Neural crest cell (in vitro differentiated cells): ENCODE results near the gene FBLIM1. TPM values are rescaled to one million over a fixed set of nuclear protein-coding genes. Genes with fewer than 3 reads are reported as not detected.

Experiments
- DNase-seq: peaks from one replicate; pipeline ENCODE4 v3.0.0; 2021; ENCODE audit warnings: low read depth, mixed read lengths, low spot score
- H3K27ac Mint-ChIP-seq: one replicate; pipeline ENCODE4 v1.8.0; 2021; ENCODE audit warnings: mild to moderate bottlenecking, mixed read lengths; ENCODE audit not compliant: unreplicated experiment
- H3K27me3 Mint-ChIP-seq: 2 replicates; pipeline ENCODE4 v1.8.0; 2021; ENCODE audit warnings: low read depth, mild to moderate bottlenecking, mixed read lengths
- H3K36me3 Mint-ChIP-seq: 2 replicates; pipeline ENCODE4 v1.8.0; 2021; ENCODE audit warnings: low read depth, mild to moderate bottlenecking, mixed read lengths
- H3K4me1 Mint-ChIP-seq: 2 replicates; pipeline ENCODE4 v1.8.0; 2021; ENCODE audit warnings: mixed read lengths
- H3K4me3 Mint-ChIP-seq: one replicate; pipeline ENCODE4 v1.8.0; 2021; ENCODE audit warnings: mild to moderate bottlenecking, mixed read lengths
- H3K9me3 Mint-ChIP-seq: 2 replicates; pipeline ENCODE4 v1.8.0; 2021; ENCODE audit warnings: mixed read lengths
- CTCF ChIP-seq: fragments of 200-600 bp; sonication (generic); conservative IDR thresholded peaks from 2 replicates; pipeline ENCODE4 v1.5.0; 2021; ENCODE audit warnings: antibody characterized with exemption, mild to moderate bottlenecking
- total RNA-seq: library from RNA; stranded (reverse); gene quantifications from 2 replicates; pipeline ENCODE4 v1.2.1, GENCODE V29; 2021

Gene FBLIM1
- total RNA-seq, 1 donor from 2014 or later: 6.2 TPM

DNA sequence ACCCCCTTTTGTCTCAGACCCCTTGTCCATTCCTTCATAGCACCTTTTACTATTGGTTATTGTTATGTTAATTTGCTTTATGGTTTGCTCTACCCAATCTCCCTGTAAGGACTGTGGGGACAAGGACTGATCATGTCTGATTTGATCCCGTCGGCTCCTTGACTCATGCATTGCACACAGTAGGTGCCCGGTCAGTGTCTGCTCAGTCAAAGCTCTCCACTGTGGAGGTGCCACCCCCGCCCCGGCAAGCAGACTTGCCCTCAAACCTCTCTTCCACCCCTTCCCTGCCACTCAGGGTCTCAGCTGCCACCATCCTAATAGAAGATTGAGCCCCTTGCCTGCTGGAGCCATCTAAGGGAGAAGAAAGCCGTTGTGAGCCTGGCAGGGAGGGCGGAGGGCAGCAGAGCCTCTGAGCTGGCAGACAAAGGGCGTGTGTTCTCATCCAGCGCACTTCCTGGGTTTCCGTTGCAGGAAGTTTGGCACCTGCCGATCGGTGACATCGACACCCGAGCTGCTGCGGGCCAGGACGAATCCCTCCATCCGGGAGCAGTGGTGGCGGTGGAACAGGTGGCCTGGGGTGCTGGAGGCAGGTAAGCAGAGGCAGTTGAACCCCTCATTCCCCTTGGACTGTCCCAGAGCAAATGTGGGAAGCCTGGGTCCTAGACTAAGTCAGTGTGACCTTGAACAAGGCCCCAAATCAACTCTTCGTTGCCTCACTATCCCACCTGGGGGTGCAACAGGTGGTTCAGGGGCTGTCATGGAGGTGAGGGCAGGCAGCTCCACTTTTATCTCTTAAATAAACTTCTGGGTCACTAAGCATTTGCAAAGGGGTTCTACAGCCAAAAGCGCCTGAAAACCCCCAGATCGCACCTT is 2.2 kb upstream of the FBLIM1 start:
- Mint-ChIP-seq H3K27ac (no peak overlapping the region), H3K4me3 (peak overlapping the region; percentile 67), H3K27me3 (peaks cover 45% of the 10 kb centered on the region), H3K4me1 (peaks cover 33% of the 10 kb centered on the region), H3K36me3 (no peaks in the 10 kb centered on the region), H3K9me3 (no peaks in the 10 kb centered on the region)
- no peak for TF ChIP-seq CTCF
- no peak for DNase-seq

DNA sequence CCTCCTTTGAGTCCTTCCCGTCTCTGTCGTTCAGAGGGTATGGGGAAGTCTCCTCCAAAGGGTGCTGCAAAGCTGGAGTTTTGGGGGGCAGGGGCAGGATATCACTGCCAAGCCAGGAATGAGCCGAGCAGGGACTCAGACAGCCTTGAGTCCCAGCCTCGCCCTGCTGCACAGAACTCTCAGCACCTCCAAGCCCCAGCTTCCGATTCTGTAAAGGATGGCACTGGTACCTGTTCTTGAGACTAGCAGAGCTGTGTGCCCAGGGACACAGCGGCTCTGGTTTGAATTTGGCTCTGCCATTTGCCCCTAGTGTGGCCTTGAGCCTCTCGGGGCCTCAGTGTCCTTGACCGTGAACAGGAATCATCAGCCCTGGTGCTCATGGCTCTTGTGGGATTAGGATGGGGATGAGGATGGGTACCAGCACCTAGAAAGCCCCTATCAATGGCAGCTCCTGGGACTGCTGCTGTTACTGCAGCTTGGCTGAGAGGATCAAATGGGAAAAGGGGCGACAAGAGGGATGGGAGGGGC is 1.5 kb upstream of the FBLIM1 start:
- no peaks in the 10 kb centered on the region for H3K36me3 Mint-ChIP-seq
- peaks cover 37% of the 10 kb centered on the region for H3K4me1 Mint-ChIP-seq
- no peak for DNase-seq
- no peak overlapping the region for H3K27ac Mint-ChIP-seq
- peak overlapping the region; percentile 79 for H3K4me3 Mint-ChIP-seq
- H3K9me3 Mint-ChIP-seq: no peaks in the 10 kb centered on the region
- H3K27me3 Mint-ChIP-seq: peaks cover 47% of the 10 kb centered on the region
- TF ChIP-seq CTCF: no peak

- Mint-ChIP-seq H3K9me3 (no peaks in the 10 kb centered on the region), H3K27ac (peak overlapping the region; percentile 50), H3K27me3 (peaks cover 47% of the 10 kb centered on the region), H3K4me3 (peak overlapping the region; percentile 87), H3K4me1 (peaks cover 41% of the 10 kb centered on the region), H3K36me3 (no peaks in the 10 kb centered on the region)
- no peak for TF ChIP-seq CTCF
- no peak for DNase-seq
These were observed 836 bp upstream of the FBLIM1 start for GRCh38 chr1:15757575-15758342.

- Mint-ChIP-seq H3K4me3 (peak overlapping the region; percentile 83), H3K27me3 (peaks cover 47% of the 10 kb centered on the region), H3K4me1 (peaks cover 42% of the 10 kb centered on the region), H3K36me3 (no peaks in the 10 kb centered on the region), H3K27ac (no peak overlapping the region), H3K9me3 (no peaks in the 10 kb centered on the region)
- no peak for TF ChIP-seq CTCF
- DNase-seq: no peak
These were observed 512 bp downstream of the FBLIM1 start for GRCh38 chr1:15758953-15759661.

DNA sequence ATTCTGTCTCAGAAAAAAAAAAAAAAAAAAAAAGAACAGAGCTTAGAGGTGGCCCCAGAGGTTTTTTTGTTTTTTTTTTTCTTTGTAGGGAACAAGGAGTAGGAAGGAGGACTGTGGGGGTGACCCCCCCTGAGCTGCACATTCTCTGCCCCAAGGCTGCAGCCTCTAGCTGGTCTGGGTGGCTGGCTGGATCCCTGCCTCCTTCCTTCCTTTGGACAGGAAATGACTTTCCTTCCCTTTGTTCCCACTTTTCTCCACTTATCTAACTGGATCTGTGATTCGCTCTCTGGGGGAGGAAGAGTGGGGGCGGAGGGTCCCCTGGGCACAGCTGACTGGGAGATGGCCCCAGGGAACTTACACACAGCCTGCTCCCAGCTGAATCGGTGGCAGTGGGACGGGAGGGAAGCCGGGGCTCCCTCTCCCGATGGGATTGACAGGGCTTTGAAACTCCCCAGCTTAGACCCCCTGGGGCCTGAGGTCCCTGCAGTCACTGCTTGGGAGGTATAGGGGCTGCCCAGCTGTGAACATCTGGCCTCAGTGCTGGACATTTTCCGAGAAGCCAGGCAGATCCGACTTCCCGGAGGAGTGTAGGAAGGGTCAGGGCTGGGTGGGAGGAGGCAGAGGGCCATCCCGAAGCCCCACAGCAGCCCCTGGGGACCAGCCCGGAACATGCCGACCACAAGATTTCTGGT is 2.1 kb downstream of the FBLIM1 start:
- Mint-ChIP-seq H3K27ac (peak overlapping the region; percentile 89), H3K4me3 (peak overlapping the region; percentile 83), H3K9me3 (no peaks in the 10 kb centered on the region), H3K27me3 (peaks cover 43% of the 10 kb centered on the region), H3K36me3 (no peaks in the 10 kb centered on the region), H3K4me1 (peaks cover 37% of the 10 kb centered on the region)
- no peak for TF ChIP-seq CTCF
- no peak for DNase-seq
